Activated T-helper 2 cell treated with anti-CD3 and anti-CD28 coated beads, Interferon-gamma antibody, Interleukin-2, Interleukin-4, amounts not matched to agents 10 μg/mL and 5 μg/mL and 100 μg/mL, durations not matched to agents 14 hours and 24 hours and 36 hours (primary cell): ENCODE measurements around the gene OR4F17. TPM values are rescaled to one million over a fixed set of nuclear protein-coding genes. Genes with fewer than 3 reads are reported as not detected.
"Not testable (repeated sequence)": the region's sequence is repeated elsewhere in the genome, so short reads cannot be mapped to it uniquely, and the experiment has no call there.

ENCODE experiments used
- DNase-seq: peaks from one replicate; pipeline ENCODE4 v3.0.0; 2021; ENCODE audit warnings: low spot score
- H3K27ac Mint-ChIP-seq: one replicate; pipeline ENCODE4 v1.8.0; 2021; ENCODE audit warnings: mixed read lengths
- H3K27me3 Mint-ChIP-seq: one replicate; pipeline ENCODE4 v1.8.0; 2021; ENCODE audit warnings: low read depth, mixed read lengths
- H3K36me3 Mint-ChIP-seq: one replicate; pipeline ENCODE4 v1.8.0; 2021; ENCODE audit warnings: low read depth, mixed read lengths
- H3K4me1 Mint-ChIP-seq: one replicate; pipeline ENCODE4 v1.8.0; 2021; ENCODE audit warnings: low read depth, mixed read lengths
- H3K4me3 Mint-ChIP-seq: one replicate; pipeline ENCODE4 v1.8.0; 2021; ENCODE audit warnings: low read depth, mild to moderate bottlenecking, moderate library complexity, mixed read lengths
- H3K9me3 Mint-ChIP-seq: one replicate; pipeline ENCODE4 v1.8.0; 2021; ENCODE audit warnings: mixed read lengths
- intact Hi-C: fragments of 100-400 bp; cut with micrococcal nuclease; formaldehyde crosslinking; loops from one replicate; pipeline ENCODE4 v1.15.1; 2023
- total RNA-seq: library from RNA; stranded (reverse); gene quantifications from 2 replicates; pipeline ENCODE4 v1.2.3, GENCODE V29; 2022

Gene OR4F17, protein sequence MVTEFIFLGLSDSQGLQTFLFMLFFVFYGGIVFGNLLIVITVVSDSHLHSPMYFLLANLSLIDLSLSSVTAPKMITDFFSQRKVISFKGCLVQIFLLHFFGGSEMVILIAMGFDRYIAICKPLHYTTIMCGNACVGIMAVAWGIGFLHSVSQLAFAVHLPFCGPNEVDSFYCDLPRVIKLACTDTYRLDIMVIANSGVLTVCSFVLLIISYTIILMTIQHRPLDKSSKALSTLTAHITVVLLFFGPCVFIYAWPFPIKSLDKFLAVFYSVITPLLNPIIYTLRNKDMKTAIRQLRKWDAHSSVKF
- not detected in 2 replicates for total RNA-seq

DNA sequence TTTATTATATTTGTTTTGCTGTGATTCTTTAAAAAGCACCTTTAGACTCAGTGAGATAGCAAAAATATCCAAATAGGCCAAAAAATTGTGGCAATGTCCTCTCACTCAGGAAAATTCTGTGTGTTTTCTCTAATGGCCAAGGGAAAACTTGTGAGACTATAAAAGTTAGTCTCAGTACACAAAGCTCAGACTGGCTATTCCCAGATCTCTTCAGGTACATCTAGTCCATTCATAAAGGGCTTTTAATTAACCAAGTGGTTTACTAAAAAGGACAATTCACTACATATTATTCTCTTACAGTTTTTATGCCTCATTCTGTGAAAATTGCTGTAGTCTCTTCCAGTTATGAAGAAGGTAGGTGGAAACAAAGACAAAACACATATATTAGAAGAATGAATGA lies at the start of gene OR4F17:
Gene OR4F17, plus strand, starts transcription at position 301 of the 400 bp plus-strand sequence. CDS start 3,575 bp downstream, outside the sequence.
- not testable (repeated sequence) for H3K9me3 Mint-ChIP-seq

DNA sequence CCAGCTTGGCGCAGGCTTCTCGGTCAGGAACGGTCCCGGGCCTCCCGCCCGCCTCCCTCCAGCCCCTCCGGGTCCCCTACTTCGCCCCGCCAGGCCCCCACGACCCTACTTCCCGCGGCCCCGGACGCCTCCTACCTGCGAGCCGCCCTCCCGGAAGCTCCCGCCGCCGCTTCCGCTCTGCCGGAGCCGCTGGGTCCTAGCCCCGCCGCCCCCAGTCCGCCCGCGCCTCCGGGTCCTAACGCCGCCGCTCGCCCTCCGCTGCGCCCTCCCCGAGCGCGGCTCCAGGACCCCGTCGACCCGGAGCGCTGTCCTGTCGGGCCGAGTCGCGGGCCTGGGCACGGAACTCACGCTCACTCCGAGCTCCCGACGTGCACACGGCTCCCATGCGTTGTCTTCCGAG lies 36.1 kb upstream of the OR4F17 start:
- H3K9me3 Mint-ChIP-seq, H3K4me1 Mint-ChIP-seq, H3K27me3 Mint-ChIP-seq, intact Hi-C loops, H3K4me3 Mint-ChIP-seq, H3K27ac Mint-ChIP-seq, H3K36me3 Mint-ChIP-seq: not testable (repeated sequence)
- DNase-seq: peak; percentile 36

More for the DNA sequence above, at the start of gene OR4F17:
- DNase-seq, H3K27me3 Mint-ChIP-seq, H3K36me3 Mint-ChIP-seq, intact Hi-C loops, H3K27ac Mint-ChIP-seq, H3K4me3 Mint-ChIP-seq, H3K4me1 Mint-ChIP-seq: not testable (repeated sequence)

DNA sequence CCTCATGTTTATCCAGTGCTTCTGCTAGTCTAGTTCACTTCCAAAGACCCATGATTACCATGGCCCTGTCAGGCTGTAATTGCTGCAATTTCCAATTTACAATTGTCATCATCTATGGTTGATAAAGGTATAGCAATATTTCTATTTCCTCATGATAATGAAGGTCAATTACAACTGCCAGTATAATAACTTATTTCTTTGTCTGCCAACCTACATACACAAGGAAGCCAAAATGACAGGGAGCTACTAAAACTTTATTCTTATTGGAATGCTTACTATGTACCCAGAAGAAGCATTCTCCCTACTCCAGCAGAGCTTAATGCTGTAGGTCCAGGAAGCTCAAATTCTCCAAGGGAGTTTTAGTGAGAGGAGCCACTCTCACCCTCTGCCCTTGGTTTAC lies 24.0 kb upstream of the OR4F17 start:
- H3K9me3 Mint-ChIP-seq, DNase-seq, H3K27ac Mint-ChIP-seq, intact Hi-C loops, H3K27me3 Mint-ChIP-seq, H3K4me3 Mint-ChIP-seq, H3K4me1 Mint-ChIP-seq, H3K36me3 Mint-ChIP-seq: not testable (repeated sequence)

DNA sequence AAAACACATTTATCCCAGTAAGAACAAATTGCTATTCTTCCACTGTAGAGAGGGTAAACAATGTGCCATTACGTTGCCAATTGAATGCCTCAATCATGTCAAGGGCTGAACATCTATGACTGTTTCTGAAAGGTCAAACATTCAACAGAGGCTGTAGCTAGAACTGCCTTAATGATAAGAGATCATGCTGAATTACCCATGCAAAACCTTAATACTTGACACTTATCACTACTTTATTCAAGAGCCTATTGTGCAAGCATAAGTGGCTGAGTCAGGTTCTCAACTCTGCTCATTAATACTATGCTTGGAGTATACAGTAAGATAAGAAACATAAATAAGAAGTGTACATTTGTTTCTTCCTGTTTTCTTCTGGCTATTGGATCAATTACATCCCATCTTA lies 23.3 kb upstream of the OR4F17 start:
- H3K9me3 Mint-ChIP-seq, H3K27me3 Mint-ChIP-seq, DNase-seq, intact Hi-C loops, H3K4me1 Mint-ChIP-seq, H3K27ac Mint-ChIP-seq, H3K36me3 Mint-ChIP-seq, H3K4me3 Mint-ChIP-seq: not testable (repeated sequence)

DNA sequence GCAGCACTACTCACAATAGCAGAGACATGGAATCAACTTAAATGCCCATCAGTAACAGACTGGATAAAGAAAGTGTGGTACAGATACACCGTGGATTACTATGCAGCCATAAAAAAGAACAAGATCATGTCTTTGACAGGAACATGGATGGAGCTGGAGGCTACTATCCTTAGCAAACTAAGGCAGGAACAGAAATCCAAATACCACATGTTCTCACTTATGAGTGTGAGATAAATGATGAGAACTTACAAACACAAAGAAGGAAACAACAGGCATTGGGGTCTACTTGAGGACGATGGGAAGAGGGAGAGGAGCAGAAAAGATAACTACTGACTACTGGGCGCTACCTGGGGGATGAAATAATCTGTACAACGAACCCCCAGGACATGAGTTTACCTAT lies 16.2 kb upstream of the OR4F17 start:
- H3K4me1 Mint-ChIP-seq, DNase-seq, H3K36me3 Mint-ChIP-seq, H3K4me3 Mint-ChIP-seq, H3K27me3 Mint-ChIP-seq, H3K27ac Mint-ChIP-seq, H3K9me3 Mint-ChIP-seq, intact Hi-C loops: not testable (repeated sequence)

DNA sequence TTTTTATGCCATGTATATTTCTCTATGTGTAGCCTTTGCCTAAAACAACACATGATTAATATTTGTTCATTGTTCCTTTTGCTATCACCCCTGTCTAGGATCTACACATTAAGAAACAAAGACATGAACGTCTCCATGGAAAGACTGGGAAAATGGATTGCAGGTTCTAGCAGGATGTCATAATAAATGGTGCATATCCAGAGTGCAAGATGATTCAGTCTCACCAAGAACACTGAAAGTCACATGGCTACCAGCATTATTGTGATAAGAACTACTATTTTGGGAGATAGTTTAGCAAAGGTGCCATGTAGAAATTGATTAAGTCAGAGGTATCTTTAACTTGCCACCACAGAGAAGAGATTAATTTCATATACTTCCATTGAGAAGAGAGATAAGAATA lies 12.1 kb upstream of the OR4F17 start:
- H3K4me1 Mint-ChIP-seq, H3K27ac Mint-ChIP-seq, H3K27me3 Mint-ChIP-seq, H3K4me3 Mint-ChIP-seq, H3K36me3 Mint-ChIP-seq, H3K9me3 Mint-ChIP-seq, DNase-seq, intact Hi-C loops: not testable (repeated sequence)

DNA sequence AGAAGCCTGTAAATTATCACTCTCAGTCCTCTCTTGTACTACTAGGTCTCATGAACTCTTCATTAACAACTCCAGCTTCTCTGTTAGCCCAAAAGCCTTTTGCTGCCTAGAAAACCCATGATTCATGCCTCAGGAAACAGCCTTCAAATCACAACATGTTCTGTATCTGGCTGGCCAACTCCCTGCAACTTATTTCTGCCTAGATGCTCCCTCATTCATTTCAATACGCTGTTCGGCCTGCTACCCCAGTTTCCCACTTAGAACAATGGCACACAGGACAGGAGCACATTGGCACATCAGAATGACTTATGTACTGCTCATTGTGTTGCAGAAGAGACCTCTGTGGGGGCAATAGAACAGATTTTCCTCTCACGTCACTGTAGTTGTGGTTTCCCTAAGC lies 9.3 kb upstream of the OR4F17 start:
- not testable (repeated sequence) for H3K9me3 Mint-ChIP-seq, H3K27me3 Mint-ChIP-seq, H3K27ac Mint-ChIP-seq

DNA sequence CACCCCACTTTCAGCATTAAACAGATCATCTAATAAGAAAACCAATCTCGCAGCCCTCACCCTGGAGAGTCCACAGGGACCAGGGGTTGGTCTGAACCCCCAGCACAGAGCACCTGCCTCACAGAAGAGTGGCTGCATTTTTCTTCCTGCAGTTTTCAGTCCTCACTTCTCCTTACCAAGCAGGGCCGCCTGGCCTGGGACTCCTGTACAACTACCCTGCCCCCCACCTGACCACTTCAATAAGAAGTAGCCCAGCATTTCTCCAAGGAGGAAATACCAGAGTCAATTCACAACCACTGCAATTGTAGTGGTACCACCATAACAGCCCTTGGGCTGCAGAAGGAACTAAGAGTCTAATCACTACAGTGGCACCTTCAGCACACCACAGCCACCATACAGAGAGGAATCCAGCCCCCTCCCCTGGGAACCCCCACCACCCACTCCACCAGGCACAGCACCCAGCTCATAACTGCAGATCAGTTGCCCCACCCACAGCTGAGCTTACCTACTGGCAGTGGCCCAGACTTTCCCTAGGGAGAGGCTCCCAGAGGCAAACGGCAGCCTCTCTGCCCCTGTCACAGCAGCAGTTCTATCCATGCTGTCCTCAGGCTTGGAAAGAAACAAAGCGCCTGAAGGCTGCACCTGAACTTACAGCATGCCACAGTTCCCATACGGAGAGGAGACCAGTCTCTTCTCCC lies 13.7 kb downstream of the OR4F17 start:
- H3K36me3 Mint-ChIP-seq, H3K9me3 Mint-ChIP-seq, H3K27ac Mint-ChIP-seq, DNase-seq, H3K4me3 Mint-ChIP-seq, H3K27me3 Mint-ChIP-seq, intact Hi-C loops, H3K4me1 Mint-ChIP-seq: not testable (repeated sequence)

More for the DNA sequence above, 9.3 kb upstream of the OR4F17 start:
- intact Hi-C loops, H3K4me3 Mint-ChIP-seq, H3K4me1 Mint-ChIP-seq, DNase-seq, H3K36me3 Mint-ChIP-seq: not testable (repeated sequence)

Other genes starting within 250 kb of the OR4F17 start
- gene PLPP2, start 184.3 kb downstream of the OR4F17 start, total RNA-seq: not detected in 2 replicates
- 29.2 and 30.5 TPM in 2 replicates for gene MIER2, start 237.7 kb downstream of the OR4F17 start, total RNA-seq